ENCODE measurements around the gene FRAS1. TPM values are rescaled to one million over a fixed set of nuclear protein-coding genes. Genes with fewer than 3 reads are reported as not detected.

FRAS1 gene
- total and polyA plus RNA-seq, 2 of the 8 experiments (the other 6 are each of a cell fraction or from before 2014, with no cell fraction given): 38.5 to 109 TPM

DNA sequence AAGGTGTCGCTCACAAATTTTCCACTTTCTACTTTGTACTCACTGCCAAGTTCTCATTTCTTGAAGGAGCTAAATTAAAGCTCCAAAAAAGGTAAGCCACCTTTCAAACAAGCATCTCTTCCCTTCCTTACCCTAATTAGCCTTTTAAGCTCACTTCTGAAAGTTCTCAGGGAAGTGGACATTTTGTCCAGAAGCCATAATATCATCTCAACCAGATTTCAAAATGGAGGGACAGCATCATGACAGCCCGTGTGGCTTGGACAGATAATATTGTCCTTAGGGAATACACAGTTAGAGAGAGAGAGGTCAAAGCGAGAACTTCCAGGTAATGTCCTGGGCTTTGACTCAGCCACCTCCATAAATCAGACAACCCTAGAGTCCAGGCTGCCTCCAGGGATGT is 400.6 kb downstream of the FRAS1 start:
- Histone ChIP-seq H3K9me3 (ENCODE audit: insufficient read depth in 2 of 2, low read depth in 1 of 2, low read length in 1 of 2) (no peaks in the 10 kb centered on the region), H3K27ac (ENCODE audit: low read depth, low read length) (no peak overlapping the region), H3K23ac (ENCODE audit: insufficient read length) (no peak overlapping the region), H3K4me1 (replicated peaks in 1 of 4; ENCODE audit: control insufficient read depth in 3 of 4, insufficient read depth in 4 of 4, low read length in 3 of 4) (no peaks in the 10 kb centered on the region), H3K4me2 (ENCODE audit: insufficient read depth in 1 of 2, low read depth in 2 of 2, low read length in 2 of 2) (no peak overlapping the region), H4K20me1 (replicated peaks in 1 of 2; ENCODE audit: control insufficient read depth in 1 of 2, insufficient read depth in 2 of 2, low read length in 2 of 2) (peaks cover 0 to 2% of the 10 kb centered on the region in 2 experiments), H3K23me2 (ENCODE audit: low read depth, low read length) (no peaks in the 10 kb centered on the region), H3K56ac (replicated peaks; ENCODE audit: insufficient read length, low read depth, low read length) (no peak overlapping the region), H4K5ac (ENCODE audit: insufficient read length, low read depth, low read length) (no peak overlapping the region), H4K91ac (replicated peaks; ENCODE audit: insufficient read length, low read length) (no peak overlapping the region), H3K4me3 (ENCODE audit: extremely low read depth in 1 of 4, insufficient read depth in 2 of 4, low read depth in 3 of 4, low read length in 4 of 4) (no peak overlapping the region), H2BK12ac (ENCODE audit: low read depth, low read length) (no peak overlapping the region), H2AFZ (ENCODE audit: low read length) (no peak overlapping the region), H2AK5ac (ENCODE audit: low read depth, low read length) (no peak overlapping the region), H3K9ac (replicated peaks in 1 of 4; ENCODE audit: extremely low read depth in 1 of 4, low read depth in 3 of 4, low read length in 3 of 4) (no peak overlapping the region), H3K14ac (ENCODE audit: insufficient read length) (no peak overlapping the region), H3K36me3 (ENCODE audit: control insufficient read depth in 2 of 4, insufficient read depth in 4 of 4, low read length in 3 of 4) (peaks cover 8 to 87% (median 54%) of the 10 kb centered on the region in 4 experiments), H3K18ac (ENCODE audit: extremely low read depth, low read length) (no peak overlapping the region), H3K79me2 (ENCODE audit: control insufficient read depth in 1 of 2, insufficient read depth in 2 of 2, low read length in 2 of 2) (no peaks in the 10 kb centered on the region), H4K8ac (ENCODE audit: extremely low read depth, insufficient read depth, low read length) (no peak overlapping the region), H3K79me1 (ENCODE audit: low read depth, low read length) (no peaks in the 10 kb centered on the region), H2BK5ac (ENCODE audit: low read depth, low read length) (no peak overlapping the region), H2BK120ac (replicated peaks; ENCODE audit: low read depth, low read length) (no peak overlapping the region), H2BK20ac (ENCODE audit: low read length) (no peak overlapping the region), H2BK15ac (ENCODE audit: low read length) (no peak overlapping the region), H3K27me3 (replicated peaks in 1 of 4; ENCODE audit: control insufficient read depth in 3 of 4, extremely low read depth in 1 of 4, insufficient read depth in 3 of 4, low read length in 3 of 4) (no peaks in the 10 kb centered on the region), H3K4ac (replicated peaks; ENCODE audit: insufficient read length, low read depth, low read length) (no peak overlapping the region)
- ChIA-PET POLR2A (ENCODE audit: partially characterized antibody) (no interaction called here), CTCF (ENCODE audit: partially characterized antibody) (interaction anchor here (0.8 to 1.2 kb wide), 2 partner anchors 17 to 20 kb away, joined by 3 read pairs; no protein-coding TSS in a partner anchor)
- no peak for TF ChIP-seq CHD1 (IDR thresholded peaks at IDR 0.05; ENCODE audit: low read depth, low read length)
- no peak for TF ChIP-seq TCF12 (IDR thresholded peaks at IDR 0.05; ENCODE audit: low read depth, low read length)
- FAIRE-seq (no peak), DNase-seq (ENCODE audit: low read depth in 1 of 2, low spot score in 2 of 2) (no peak)
- 60% methylated on average over 3 of the region's 3 CpGs; no CpG with 5 or more reads in 1 of the 2 experiments for WGBS, 2 experiments (ENCODE audit: extremely low coverage in 1 of 2, insufficient coverage in 1 of 2, insufficient read length in 1 of 2, insufficient replicate concordance in 2 of 2, low coverage in 1 of 2, low lambda C conversion rate in 2 of 2, missing lambda C conversion rate in 1 of 2)

All from H1 (cell line).